Activated CD8-positive, alpha-beta T cell treated with anti-CD3 and anti-CD28 coated beads for 36 hours (primary cell): ENCODE results near the gene PLEKHG2. TPM values are rescaled to one million over a fixed set of nuclear protein-coding genes. Genes with fewer than 3 reads are reported as not detected.
A peak's percentile ranks its signal among the peaks of the same experiment; 100 is the strongest.

Experiments used
- ATAC-seq: fragments of 200-7000 bp; cut with Tn5 transposase; one replicate; pipeline ENCODE4 v1.10.0; 2021; ENCODE audit warnings: mild to moderate bottlenecking, moderate library complexity
- CTCF ChIA-PET: fragments of 350-600 bp; sonication (Branson Sonifier 250); formaldehyde crosslinking; loops from one replicate; lab custom pipeline; 2021; ENCODE audit warnings: antibody characterized with exemption; lab: Charles Lee
- POLR2A ChIA-PET: fragments of 350-600 bp; sonication (Branson Sonifier 250); formaldehyde crosslinking; loops from one replicate; lab custom pipeline; 2021; ENCODE audit warnings: antibody characterized with exemption; lab: Charles Lee
- DNase-seq: peaks from one replicate; pipeline ENCODE4 v3.0.0-alpha.2; 2020
- H3K27ac Mint-ChIP-seq: one replicate; pipeline ENCODE4 v1.8.0; 2021; ENCODE audit warnings: mild to moderate bottlenecking, mixed read lengths
- H3K27me3 Mint-ChIP-seq: one replicate; pipeline ENCODE4 v1.8.0; 2021; ENCODE audit warnings: mixed read lengths
- H3K36me3 Mint-ChIP-seq: one replicate; pipeline ENCODE4 v1.8.0; 2021; ENCODE audit warnings: low read depth, mixed read lengths
- H3K4me1 Mint-ChIP-seq: one replicate; pipeline ENCODE4 v1.8.0; 2021; ENCODE audit warnings: low read depth, mixed read lengths
- H3K4me3 Mint-ChIP-seq: one replicate; pipeline ENCODE4 v1.8.0; 2021; ENCODE audit warnings: mild to moderate bottlenecking, moderate library complexity, mixed read lengths
- H3K9me3 Mint-ChIP-seq: one replicate; pipeline ENCODE4 v1.8.0; 2021; ENCODE audit warnings: mixed read lengths
- intact Hi-C: fragments of 100-400 bp; cut with micrococcal nuclease; formaldehyde crosslinking; loops from one replicate; pipeline ENCODE4 v1.10.0; 2022
- total RNA-seq, 2 experiments: library from RNA; stranded (reverse); gene quantifications; one replicate each; pipeline ENCODE4 v1.2.3, GENCODE V29; 2021
- TF ChIP-seq, protein P1 (sequence below): fragments of 200-600 bp; IDR thresholded peaks from one replicate; pipeline ENCODE4 v1.8.0; 2022; ENCODE audit warnings: antibody characterized with exemption, mild to moderate bottlenecking

PLEKHG2 gene
- total RNA-seq, 2 experiments from 2014 or later: 35.9 to 42.8 TPM

DNA sequence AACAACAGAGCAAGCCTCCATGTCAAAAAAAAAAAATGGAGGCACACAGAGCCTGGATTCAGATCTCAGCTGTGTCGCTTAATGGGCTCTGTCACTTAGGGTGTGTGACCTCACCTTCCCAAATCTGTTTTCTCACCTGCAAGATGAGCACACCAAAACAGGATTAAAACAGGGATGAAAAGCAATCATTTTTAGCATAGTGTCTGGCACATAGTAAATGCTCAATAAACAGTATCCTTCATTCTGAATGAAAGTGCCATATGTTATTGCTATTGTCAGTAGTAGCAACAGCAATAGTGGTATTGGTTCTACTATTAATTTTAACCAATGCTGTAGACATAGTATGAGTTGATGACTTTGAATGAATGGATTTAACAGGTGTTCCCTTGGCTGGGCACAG, 46.9 kb upstream of the PLEKHG2 start:
- Mint-ChIP-seq H3K36me3 (peaks cover 25% of the 10 kb centered on the region), H3K9me3 (no peaks in the 10 kb centered on the region)

DNA sequence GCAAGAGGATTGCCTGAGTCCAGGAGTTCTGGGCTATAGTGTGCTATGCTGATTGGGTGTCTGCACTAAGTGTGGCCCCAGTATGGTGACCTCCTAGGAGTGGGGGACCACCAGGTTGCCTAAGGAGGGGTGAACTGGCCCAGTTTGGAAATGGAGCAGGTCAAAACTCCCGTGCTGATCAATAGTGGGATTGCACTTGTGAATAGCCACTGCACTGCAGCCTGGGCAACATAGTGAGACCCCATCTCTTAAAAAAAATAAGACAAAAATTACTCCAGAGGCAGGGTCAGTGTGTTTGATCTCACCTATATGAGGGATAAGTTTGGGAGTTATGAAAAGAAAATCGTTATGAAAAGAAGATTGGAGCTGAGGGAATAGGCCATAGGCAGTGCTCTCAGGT, 43.3 kb upstream of the PLEKHG2 start:
- Mint-ChIP-seq H3K4me1 (no peaks in the 10 kb centered on the region), H3K36me3 (peaks cover 22% of the 10 kb centered on the region), H3K27me3 (no peaks in the 10 kb centered on the region), H3K27ac (no peak overlapping the region), H3K9me3 (no peaks in the 10 kb centered on the region), H3K4me3 (no peak overlapping the region)
- intact Hi-C loops: no loop called here
- TF ChIP-seq, protein P1, sequence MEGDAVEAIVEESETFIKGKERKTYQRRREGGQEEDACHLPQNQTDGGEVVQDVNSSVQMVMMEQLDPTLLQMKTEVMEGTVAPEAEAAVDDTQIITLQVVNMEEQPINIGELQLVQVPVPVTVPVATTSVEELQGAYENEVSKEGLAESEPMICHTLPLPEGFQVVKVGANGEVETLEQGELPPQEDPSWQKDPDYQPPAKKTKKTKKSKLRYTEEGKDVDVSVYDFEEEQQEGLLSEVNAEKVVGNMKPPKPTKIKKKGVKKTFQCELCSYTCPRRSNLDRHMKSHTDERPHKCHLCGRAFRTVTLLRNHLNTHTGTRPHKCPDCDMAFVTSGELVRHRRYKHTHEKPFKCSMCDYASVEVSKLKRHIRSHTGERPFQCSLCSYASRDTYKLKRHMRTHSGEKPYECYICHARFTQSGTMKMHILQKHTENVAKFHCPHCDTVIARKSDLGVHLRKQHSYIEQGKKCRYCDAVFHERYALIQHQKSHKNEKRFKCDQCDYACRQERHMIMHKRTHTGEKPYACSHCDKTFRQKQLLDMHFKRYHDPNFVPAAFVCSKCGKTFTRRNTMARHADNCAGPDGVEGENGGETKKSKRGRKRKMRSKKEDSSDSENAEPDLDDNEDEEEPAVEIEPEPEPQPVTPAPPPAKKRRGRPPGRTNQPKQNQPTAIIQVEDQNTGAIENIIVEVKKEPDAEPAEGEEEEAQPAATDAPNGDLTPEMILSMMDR: no peak
- POLR2A ChIA-PET: no interaction called here
- DNase-seq: no peak
- CTCF ChIA-PET: interaction anchor here (1.0 kb wide), 1 partner anchor 13 kb away, joined by 3 read pairs; no protein-coding TSS in a partner anchor
- no peak for ATAC-seq

More for the DNA sequence above, 46.9 kb upstream of the PLEKHG2 start:
- H3K4me1 Mint-ChIP-seq: no peaks in the 10 kb centered on the region
- POLR2A ChIA-PET: no interaction called here
- TF ChIP-seq, protein P1: no peak
- CTCF ChIA-PET: interaction anchor here (1.2 kb wide), 1 partner anchor 10 kb away, joined by 3 read pairs; no protein-coding TSS in a partner anchor
- no peak overlapping the region for H3K27ac Mint-ChIP-seq
- H3K27me3 Mint-ChIP-seq: no peaks in the 10 kb centered on the region
- no peak for DNase-seq
- ATAC-seq: no peak
- intact Hi-C loops: no loop called here
- H3K4me3 Mint-ChIP-seq: no peak overlapping the region

DNA sequence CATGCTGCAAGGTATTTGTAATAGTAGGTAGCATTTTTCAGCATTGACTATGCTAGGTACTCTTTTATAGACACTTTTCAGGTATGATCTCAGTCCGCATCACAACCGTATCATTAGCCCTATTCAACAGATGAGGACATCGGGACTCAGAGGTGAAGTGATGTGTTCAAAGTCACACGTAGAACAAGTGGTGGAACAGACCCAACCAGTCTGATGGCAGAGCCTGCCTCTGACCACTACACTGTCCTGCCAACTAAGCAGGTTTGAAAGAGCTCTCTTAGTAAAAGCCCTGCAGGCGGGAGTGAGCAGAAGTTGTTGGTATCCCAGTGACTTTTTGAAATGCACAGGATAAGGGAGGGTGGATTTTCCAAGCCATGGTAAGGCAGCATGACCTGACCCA, 41.7 kb upstream of the PLEKHG2 start:
- Mint-ChIP-seq H3K4me1 (no peaks in the 10 kb centered on the region), H3K9me3 (no peaks in the 10 kb centered on the region), H3K27ac (no peak overlapping the region), H3K27me3 (no peaks in the 10 kb centered on the region), H3K36me3 (peaks cover 25% of the 10 kb centered on the region), H3K4me3 (no peak overlapping the region)
- ChIA-PET POLR2A (interaction anchor here (0.7 kb wide), 1 partner anchor 50 kb away, joined by 3 read pairs; the partner anchor contains the start of gene LRFN1), CTCF (no interaction called here)
- intact Hi-C loops: no loop called here
- TF ChIP-seq, protein P1: no peak
- ATAC-seq (no peak), DNase-seq (no peak)

DNA sequence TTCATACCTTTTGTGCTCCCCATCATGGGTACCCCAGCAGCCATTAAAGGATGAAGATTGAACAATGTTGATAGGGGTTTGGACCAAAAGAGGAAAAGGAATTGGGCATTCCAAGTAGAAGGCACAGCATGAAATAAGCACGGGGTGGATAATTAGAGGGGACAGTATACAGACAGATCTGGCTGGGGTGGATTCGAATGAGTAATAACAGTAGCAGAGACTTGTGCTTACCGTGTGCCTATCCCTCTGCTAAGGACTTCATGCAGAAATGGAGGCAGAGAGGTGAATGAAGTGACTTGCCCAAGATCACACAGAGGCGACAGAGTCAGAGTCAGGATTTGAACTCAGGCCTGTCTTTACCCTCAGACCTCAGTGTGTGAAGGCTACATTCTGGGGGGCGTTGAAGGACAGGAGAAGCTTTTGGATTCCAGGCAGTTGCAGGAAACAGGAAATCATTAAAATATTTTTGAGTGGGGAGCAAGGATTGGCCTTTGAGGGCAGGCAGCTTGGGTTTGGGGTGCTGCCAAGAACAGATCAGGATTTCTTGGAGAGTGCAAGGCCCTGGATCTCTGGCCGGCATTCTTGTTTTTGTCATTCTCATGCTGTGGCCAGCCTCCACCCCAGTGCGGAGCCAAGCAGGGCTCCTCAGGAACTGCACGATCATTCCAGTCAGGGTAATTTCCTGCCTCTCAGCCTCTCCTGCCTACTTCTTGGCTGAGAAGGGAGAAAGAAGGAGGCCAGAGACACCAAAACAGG, 40.2 kb upstream of the PLEKHG2 start:
- peak overlapping the region; percentile 10 for H3K27ac Mint-ChIP-seq

More for the DNA sequence above, 40.2 kb upstream of the PLEKHG2 start:
- Mint-ChIP-seq H3K4me3 (no peak overlapping the region), H3K4me1 (no peaks in the 10 kb centered on the region), H3K27me3 (no peaks in the 10 kb centered on the region), H3K36me3 (peaks cover 29% of the 10 kb centered on the region), H3K9me3 (no peaks in the 10 kb centered on the region)
- TF ChIP-seq, protein P1: no peak
- CTCF ChIA-PET: no interaction called here
- POLR2A ChIA-PET: interaction anchor here (0.6 kb wide), 1 partner anchor 422 kb away, joined by 4 read pairs; no protein-coding TSS in a partner anchor
- ATAC-seq (no peak), DNase-seq (no peak)
- intact Hi-C loops: no loop called here
